ENCODE measurements around the gene ANG.
A peak's percentile ranks its signal among the peaks of the same experiment; 100 is the strongest.

ANG gene

DNA sequence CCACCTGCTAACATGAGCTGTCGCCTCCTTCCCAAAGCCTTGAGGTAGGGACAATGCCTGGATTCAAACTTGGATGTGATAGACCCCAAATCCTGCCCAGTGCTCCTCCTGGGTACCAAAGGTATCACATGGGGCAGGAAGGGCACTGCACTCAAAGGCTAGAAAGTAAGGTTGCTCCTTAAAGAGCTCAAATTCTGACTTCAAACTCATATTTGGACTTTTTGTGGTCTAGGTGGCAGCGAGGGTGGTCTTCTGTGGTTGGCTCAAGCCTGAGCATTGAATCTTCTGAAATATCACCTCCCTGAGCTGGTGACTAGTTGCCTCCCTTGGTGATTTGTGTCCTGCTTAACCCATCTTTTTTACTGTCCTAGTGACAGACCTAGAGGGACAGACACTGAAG lies 12.5 kb upstream of the ANG start:
- H3K36me3 ChIP-seq (ENCODE audit: control insufficient read depth in 2 of 2, insufficient read depth in 2 of 2, low read length in 2 of 2): no peaks in the 10 kb centered on the region
- peaks cover 0 to 3% of the 10 kb centered on the region in 2 donors for H3K27me3 ChIP-seq (ENCODE audit: control insufficient read depth in 1 of 2, insufficient read depth in 2 of 2, low read length in 2 of 2)
- H3K9ac ChIP-seq (ENCODE audit: low read length in 2 of 2): no peak overlapping the region
- no peaks in the 10 kb centered on the region for H3K9me3 ChIP-seq (ENCODE audit: control insufficient read depth in 2 of 2, low read length in 2 of 2)
- no peak overlapping the region for H3K27ac ChIP-seq (ENCODE audit: low read length)
- H3K4me1 ChIP-seq (ENCODE audit: control insufficient read depth, insufficient read depth, low read length): peaks cover 10% of the 10 kb centered on the region
- no peak overlapping the region for H3K4me3 ChIP-seq (ENCODE audit: low read length in 2 of 2)

DNA sequence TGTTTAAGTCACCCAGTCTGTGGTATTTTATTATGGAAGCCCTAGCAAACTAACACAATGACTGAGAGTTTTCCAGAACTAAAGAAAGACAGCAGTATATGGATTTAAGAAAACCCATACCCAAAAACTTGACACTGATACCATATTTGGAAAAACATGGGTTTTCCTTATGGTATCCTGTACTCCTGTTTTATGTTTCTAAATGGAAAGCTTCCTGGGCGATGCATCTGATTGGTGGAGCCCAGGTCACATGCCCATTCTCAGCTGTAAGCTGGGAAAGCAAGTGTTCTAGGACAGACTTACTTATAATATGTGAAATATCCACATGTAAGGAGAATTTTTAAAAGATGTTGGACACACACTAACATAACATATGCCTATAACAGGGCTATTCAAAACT lies 8.7 kb upstream of the ANG start:
- H3K27me3 ChIP-seq (ENCODE audit: control insufficient read depth in 1 of 2, insufficient read depth in 2 of 2, low read length in 2 of 2): no peaks in the 10 kb centered on the region
- H3K9ac ChIP-seq (ENCODE audit: low read length in 2 of 2): no peak overlapping the region
- H3K9me3 ChIP-seq (ENCODE audit: control insufficient read depth in 2 of 2, low read length in 2 of 2): no peaks in the 10 kb centered on the region
- H3K27ac ChIP-seq (ENCODE audit: low read length): no peak overlapping the region
- H3K4me1 ChIP-seq (ENCODE audit: control insufficient read depth, insufficient read depth, low read length): peaks cover 29% of the 10 kb centered on the region
- no peak overlapping the region for H3K4me3 ChIP-seq (ENCODE audit: low read length in 2 of 2)
- H3K36me3 ChIP-seq (ENCODE audit: control insufficient read depth in 2 of 2, insufficient read depth in 2 of 2, low read length in 2 of 2): no peaks in the 10 kb centered on the region

DNA sequence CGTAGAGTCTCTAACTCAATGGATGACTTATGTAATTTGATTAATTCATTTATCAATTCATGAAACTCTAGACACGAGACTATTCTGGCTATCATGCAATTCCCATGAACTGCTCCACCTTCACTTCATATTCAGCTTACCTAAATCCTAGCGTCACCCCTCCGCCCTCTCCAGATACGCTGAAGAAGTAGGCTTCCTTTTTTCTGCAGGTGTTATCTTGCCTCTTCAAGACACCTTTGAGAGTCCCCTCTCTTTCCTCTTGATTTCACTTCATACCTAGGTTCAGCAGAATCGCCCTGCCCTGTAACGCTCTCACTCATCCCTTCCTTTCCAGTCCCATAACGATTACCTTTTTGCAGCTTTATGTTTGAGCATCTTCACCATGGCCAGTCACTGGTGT lies 8.2 kb upstream of the ANG start:
- Histone ChIP-seq H3K27ac (ENCODE audit: low read length) (peak overlapping the region; percentile 100), H3K27me3 (ENCODE audit: control insufficient read depth in 1 of 2, insufficient read depth in 2 of 2, low read length in 2 of 2) (no peaks in the 10 kb centered on the region), H3K4me3 (ENCODE audit: low read length in 2 of 2) (peak overlapping the region in 1 of 2 donors; percentile 98), H3K36me3 (ENCODE audit: control insufficient read depth in 2 of 2, insufficient read depth in 2 of 2, low read length in 2 of 2) (no peaks in the 10 kb centered on the region), H3K4me1 (ENCODE audit: control insufficient read depth, insufficient read depth, low read length) (peaks cover 34% of the 10 kb centered on the region), H3K9me3 (ENCODE audit: control insufficient read depth in 2 of 2, low read length in 2 of 2) (no peaks in the 10 kb centered on the region), H3K9ac (ENCODE audit: low read length in 2 of 2) (no peak overlapping the region)

DNA sequence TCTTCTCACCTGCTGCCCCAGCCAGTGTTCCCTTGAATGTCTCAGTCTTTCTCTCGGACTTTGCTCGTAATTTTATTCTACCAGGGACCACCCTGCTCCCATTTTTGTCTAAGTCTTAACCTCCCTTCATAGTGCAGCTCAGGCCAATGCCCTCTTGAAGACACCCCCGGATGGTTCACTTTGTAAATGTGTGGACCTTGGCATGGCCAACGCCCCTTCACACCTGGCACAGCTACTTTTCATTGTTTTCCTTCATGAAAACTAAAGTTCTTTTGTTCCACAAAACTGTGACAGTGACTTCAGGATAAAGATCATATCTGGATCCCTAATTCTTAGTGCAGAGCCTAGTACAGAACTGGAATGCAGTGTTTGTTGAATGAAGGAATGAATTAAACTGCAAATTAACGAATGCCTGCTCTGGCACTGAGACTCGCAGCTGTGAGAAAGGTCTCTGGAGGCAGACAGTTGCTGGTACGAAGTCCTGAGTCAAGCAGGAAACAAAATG lies 7.7 kb upstream of the ANG start:
- peak overlapping the region; percentile 100 for H3K27ac ChIP-seq (ENCODE audit: low read length)
- H3K9me3 ChIP-seq (ENCODE audit: control insufficient read depth in 2 of 2, low read length in 2 of 2): no peaks in the 10 kb centered on the region
- no peaks in the 10 kb centered on the region for H3K36me3 ChIP-seq (ENCODE audit: control insufficient read depth in 2 of 2, insufficient read depth in 2 of 2, low read length in 2 of 2)
- H3K4me3 ChIP-seq (ENCODE audit: low read length in 2 of 2): peak overlapping the region; percentile 92 to 98
- H3K27me3 ChIP-seq (ENCODE audit: control insufficient read depth in 1 of 2, insufficient read depth in 2 of 2, low read length in 2 of 2): no peaks in the 10 kb centered on the region
- H3K4me1 ChIP-seq (ENCODE audit: control insufficient read depth, insufficient read depth, low read length): peaks cover 37% of the 10 kb centered on the region
- peak overlapping the region; percentile 99 to 100 for H3K9ac ChIP-seq (ENCODE audit: low read length in 2 of 2)

DNA sequence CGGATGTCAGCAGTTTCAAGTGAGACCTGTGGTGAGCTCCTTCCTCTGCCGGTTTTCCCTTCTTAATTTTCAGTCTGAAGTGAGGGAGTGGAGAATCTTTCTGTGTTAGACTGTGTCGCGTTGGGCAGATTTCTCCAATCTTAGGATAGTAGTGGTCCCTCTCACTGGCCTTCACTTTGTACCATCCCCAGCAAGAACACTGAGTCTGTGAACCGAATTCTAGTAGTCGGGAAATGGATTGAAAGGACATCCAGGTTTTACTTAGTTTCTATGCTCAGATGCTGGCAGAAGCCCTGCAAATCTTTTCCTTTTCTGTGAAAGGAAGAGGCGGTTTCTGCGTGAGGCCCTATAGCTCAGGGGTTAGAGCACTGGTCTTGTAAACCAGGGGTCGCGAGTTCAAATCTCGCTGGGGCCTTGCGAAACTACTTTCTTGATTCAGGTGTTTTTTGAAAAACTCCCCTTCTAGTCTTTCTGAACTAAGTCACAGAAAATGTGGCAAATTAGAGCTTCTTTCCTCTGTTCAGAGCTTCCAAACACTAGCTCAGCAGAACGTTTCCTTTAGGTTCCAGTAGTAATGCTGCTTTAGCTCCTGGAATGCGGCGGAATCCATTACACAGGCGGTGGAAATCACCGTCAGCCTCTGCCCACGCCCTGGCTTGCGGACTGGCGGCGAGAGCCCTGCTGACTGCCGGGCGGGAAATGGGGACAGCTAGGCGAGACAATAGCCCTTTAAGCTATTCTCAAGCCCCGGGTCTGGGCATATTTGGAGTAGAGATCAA lies 7.0 kb upstream of the ANG start:
- Histone ChIP-seq H3K36me3 (ENCODE audit: control insufficient read depth in 2 of 2, insufficient read depth in 2 of 2, low read length in 2 of 2) (no peaks in the 10 kb centered on the region), H3K27ac (ENCODE audit: low read length) (peak overlapping the region; percentile 100), H3K4me1 (ENCODE audit: control insufficient read depth, insufficient read depth, low read length) (peaks cover 37% of the 10 kb centered on the region), H3K9me3 (ENCODE audit: control insufficient read depth in 2 of 2, low read length in 2 of 2) (no peaks in the 10 kb centered on the region), H3K27me3 (ENCODE audit: control insufficient read depth in 1 of 2, insufficient read depth in 2 of 2, low read length in 2 of 2) (no peaks in the 10 kb centered on the region), H3K4me3 (ENCODE audit: low read length in 2 of 2) (peak overlapping the region; percentile 92 to 98), H3K9ac (ENCODE audit: low read length in 2 of 2) (peak overlapping the region; percentile 99 to 100)

DNA sequence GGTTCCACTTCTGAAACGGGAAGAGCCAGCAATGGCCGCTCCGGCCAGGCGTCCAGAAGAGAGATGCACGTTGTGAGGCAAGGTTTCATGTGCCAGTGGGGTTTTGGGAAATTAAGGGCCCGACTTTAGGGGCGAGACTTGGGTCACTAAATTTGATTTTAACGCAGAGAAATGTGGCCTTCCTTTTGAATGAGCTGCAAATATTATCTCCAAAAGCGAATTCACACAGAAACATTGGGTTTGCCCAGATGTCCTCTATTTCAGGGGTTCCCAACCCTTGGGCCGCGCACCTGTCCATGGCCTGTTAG lies 6.5 kb upstream of the ANG start:
- peak overlapping the region; percentile 99 to 100 for H3K9ac ChIP-seq (ENCODE audit: low read length in 2 of 2)
- no peaks in the 10 kb centered on the region for H3K36me3 ChIP-seq (ENCODE audit: control insufficient read depth in 2 of 2, insufficient read depth in 2 of 2, low read length in 2 of 2)
- H3K27me3 ChIP-seq (ENCODE audit: control insufficient read depth in 1 of 2, insufficient read depth in 2 of 2, low read length in 2 of 2): no peaks in the 10 kb centered on the region
- H3K9me3 ChIP-seq (ENCODE audit: control insufficient read depth in 2 of 2, low read length in 2 of 2): no peaks in the 10 kb centered on the region
- H3K4me3 ChIP-seq (ENCODE audit: low read length in 2 of 2): peak overlapping the region; percentile 92 to 98
- H3K27ac ChIP-seq (ENCODE audit: low read length): peak overlapping the region; percentile 100
- H3K4me1 ChIP-seq (ENCODE audit: control insufficient read depth, insufficient read depth, low read length): peaks cover 37% of the 10 kb centered on the region

DNA sequence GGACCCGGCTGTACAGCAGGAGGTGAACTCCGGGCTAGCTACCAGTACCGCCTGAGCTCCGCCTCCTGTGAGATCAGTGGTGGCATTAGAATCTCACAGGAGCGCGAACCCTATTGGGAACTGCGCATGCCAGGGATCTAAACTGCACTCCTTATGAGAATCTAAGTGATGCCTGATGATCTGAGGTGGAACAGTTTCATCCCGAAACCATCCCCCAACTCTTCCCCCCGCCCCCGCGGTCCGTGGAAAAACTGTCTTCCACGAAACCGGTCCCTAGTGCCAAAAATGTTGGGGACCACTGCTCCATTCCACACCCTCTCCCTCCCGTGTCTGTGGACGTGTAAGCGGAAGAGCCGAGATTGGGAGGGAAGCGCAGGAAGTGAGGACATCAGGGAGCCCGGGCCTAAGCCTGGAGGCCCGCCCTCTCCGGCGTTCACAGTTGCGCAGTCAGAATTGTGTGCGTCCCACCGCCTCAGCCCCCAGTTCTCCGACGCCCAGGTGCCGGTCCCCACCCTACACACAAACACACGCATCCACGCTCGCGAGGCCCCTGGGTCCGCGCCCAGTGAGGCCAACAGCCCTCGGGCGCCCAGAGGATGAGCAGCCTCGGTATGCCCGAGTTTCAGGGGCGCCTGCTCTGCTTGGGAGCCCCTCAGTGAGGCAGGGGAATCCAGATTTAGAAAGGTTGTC lies 6.0 kb upstream of the ANG start:
- H3K9me3 ChIP-seq (ENCODE audit: control insufficient read depth in 2 of 2, low read length in 2 of 2): no peaks in the 10 kb centered on the region
- no peaks in the 10 kb centered on the region for H3K36me3 ChIP-seq (ENCODE audit: control insufficient read depth in 2 of 2, insufficient read depth in 2 of 2, low read length in 2 of 2)
- H3K27me3 ChIP-seq (ENCODE audit: control insufficient read depth in 1 of 2, insufficient read depth in 2 of 2, low read length in 2 of 2): no peaks in the 10 kb centered on the region
- peaks cover 40% of the 10 kb centered on the region for H3K4me1 ChIP-seq (ENCODE audit: control insufficient read depth, insufficient read depth, low read length)
- peak overlapping the region; percentile 100 for H3K27ac ChIP-seq (ENCODE audit: low read length)
- peak overlapping the region; percentile 99 to 100 for H3K9ac ChIP-seq (ENCODE audit: low read length in 2 of 2)
- H3K4me3 ChIP-seq (ENCODE audit: low read length in 2 of 2): peak overlapping the region; percentile 92 to 98

DNA sequence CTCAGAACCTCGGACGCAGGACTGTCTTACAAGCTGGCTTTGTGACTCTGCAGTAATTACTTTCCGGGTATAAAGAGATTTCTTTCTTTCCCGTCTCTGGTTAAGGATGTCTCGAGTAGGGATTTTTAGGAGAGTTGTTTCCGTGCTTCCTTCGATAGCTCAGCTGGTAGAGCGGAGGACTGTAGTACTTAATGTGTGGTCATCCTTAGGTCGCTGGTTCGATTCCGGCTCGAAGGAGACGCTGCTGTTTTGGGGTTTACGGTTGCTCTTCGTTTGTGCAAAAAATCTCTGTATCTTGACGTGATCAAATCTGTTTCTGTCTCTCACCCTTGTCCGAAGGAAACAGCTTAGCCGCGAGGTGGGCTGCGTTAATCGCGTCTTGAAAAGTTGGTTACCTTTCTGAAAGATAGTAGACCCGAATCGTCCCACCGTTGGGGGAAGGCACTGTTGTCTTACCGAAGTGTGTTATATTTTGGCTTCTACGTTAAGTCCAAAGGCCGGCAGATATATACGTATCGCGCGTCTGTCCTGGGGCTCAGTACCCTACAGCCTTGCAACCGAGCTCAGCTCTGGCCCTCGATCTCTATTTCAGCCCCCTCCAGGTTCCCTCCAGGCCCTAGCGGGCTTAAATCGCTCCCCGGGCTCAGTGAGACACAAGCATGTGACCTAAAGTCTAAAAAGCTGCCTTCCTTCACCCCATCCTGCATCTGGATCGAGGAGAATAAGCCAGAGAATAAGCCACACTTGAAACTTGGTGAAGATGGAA lies 5.3 kb upstream of the ANG start:
- Histone ChIP-seq H3K27ac (ENCODE audit: low read length) (peak overlapping the region; percentile 100), H3K27me3 (ENCODE audit: control insufficient read depth in 1 of 2, insufficient read depth in 2 of 2, low read length in 2 of 2) (no peaks in the 10 kb centered on the region), H3K9ac (ENCODE audit: low read length in 2 of 2) (peak overlapping the region; percentile 99 to 100), H3K4me3 (ENCODE audit: low read length in 2 of 2) (peak overlapping the region; percentile 92 to 98), H3K4me1 (ENCODE audit: control insufficient read depth, insufficient read depth, low read length) (peaks cover 40% of the 10 kb centered on the region), H3K9me3 (ENCODE audit: control insufficient read depth in 2 of 2, low read length in 2 of 2) (no peaks in the 10 kb centered on the region), H3K36me3 (ENCODE audit: control insufficient read depth in 2 of 2, insufficient read depth in 2 of 2, low read length in 2 of 2) (no peaks in the 10 kb centered on the region)

DNA sequence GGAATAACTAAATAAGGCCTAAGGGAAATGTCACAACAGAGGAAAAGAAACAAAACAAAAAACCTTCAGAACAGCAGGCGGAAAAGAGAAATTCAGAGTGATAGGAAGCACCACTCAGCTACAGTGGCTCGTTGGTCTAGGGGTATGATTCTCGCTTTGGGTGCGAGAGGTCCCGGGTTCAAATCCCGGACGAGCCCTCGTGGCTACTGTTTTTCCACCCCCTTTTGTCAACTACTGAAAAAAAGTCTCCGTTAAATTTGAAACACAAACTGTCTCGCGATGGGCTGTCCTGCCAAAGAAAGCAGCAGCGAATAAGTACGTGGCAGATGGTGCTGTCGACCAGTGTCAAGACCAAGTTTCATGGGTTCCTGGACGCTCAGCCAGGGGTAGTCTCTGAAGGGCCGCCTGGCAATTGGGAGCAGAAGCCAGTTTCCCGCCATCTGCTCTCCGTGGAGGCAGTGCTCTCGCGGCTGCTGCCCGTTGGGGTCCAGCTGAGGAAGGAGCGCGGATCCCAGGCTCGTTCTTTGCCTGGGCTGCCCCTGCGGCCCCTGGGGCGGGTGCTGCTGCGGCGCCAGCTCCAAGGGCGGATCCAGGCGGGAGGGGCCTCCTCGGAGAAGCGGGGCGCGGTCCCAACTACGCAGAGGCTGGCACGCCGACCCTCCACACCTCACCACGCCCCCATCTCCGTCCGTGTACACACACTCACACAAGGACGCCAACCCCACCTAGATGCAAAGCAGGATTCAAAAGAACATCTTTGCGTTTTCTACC lies 4.5 kb upstream of the ANG start, which contains the start of gene RNASE4:
RNASE4 (plus strand) TSS at position 670 of the 771 bp plus-strand sequence. CDS start 14,812 bp downstream, outside the sequence.
- H3K27me3 ChIP-seq (ENCODE audit: control insufficient read depth in 1 of 2, insufficient read depth in 2 of 2, low read length in 2 of 2): no peaks in the 10 kb centered on the region
- H3K9me3 ChIP-seq (ENCODE audit: control insufficient read depth in 2 of 2, low read length in 2 of 2): no peaks in the 10 kb centered on the region
- H3K27ac ChIP-seq (ENCODE audit: low read length): peak within 1 kb of the TSS; percentile 100
- peak within 1 kb of the TSS; percentile 99 to 100 for H3K9ac ChIP-seq (ENCODE audit: low read length in 2 of 2)
- H3K36me3 ChIP-seq (ENCODE audit: control insufficient read depth in 2 of 2, insufficient read depth in 2 of 2, low read length in 2 of 2): no peaks in the 10 kb centered on the region
- H3K4me3 ChIP-seq (ENCODE audit: low read length in 2 of 2): peak within 1 kb of the TSS; percentile 92 to 98
- H3K4me1 ChIP-seq (ENCODE audit: control insufficient read depth, insufficient read depth, low read length): peaks cover 40% of the 10 kb centered on the region

Data from stomach smooth muscle (tissue), 2 donors.